GM23338 (cell line): ENCODE data around the gene PPME1. TPM values are rescaled to one million over a fixed set of nuclear protein-coding genes. Genes with fewer than 3 reads are reported as not detected.

Experiments used
- ATAC-seq: fragments of 200-7000 bp; cut with Tn5 transposase; 3 replicates; pipeline ENCODE4 v1.9.1; 2020
- DNase-seq: peaks from one replicate; pipeline ENCODE4 v3.0.0-alpha.2; 2015; ENCODE audit warnings: low spot score
- H2AFZ ChIP-seq: fragments of 200-600 bp; sonication (generic); 2 replicates; pipeline ENCODE4 v1.8.0; 2016; ENCODE audit warnings: antibody characterized with exemption, mild to moderate bottlenecking, moderate library complexity
- H3F3A ChIP-seq: fragments of 200-600 bp; sonication (generic); replicated peaks from 2 replicates; pipeline ENCODE4 v1.8.0; 2017; ENCODE audit warnings: antibody characterized with exemption, mixed run types, low read depth
- H3K27ac ChIP-seq: fragments of 200-600 bp; sonication (generic); 2 replicates; pipeline ENCODE4 v1.6.1; 2016; ENCODE audit warnings: low read depth
- H3K27me3 ChIP-seq: fragments of 200-600 bp; sonication (generic); 2 replicates; pipeline ENCODE4 v1.8.0; 2016; ENCODE audit warnings: mild to moderate bottlenecking, mixed run types, moderate library complexity; ENCODE audit not compliant: insufficient read depth
- H3K36me3 ChIP-seq: fragments of 200-600 bp; sonication (generic); 2 replicates; pipeline ENCODE4 v1.8.0; 2016; ENCODE audit warnings: mild to moderate bottlenecking; ENCODE audit not compliant: insufficient read depth
- H3K4me1 ChIP-seq: fragments of 200-600 bp; sonication (generic); 2 replicates; pipeline ENCODE4 v1.8.0; 2016; ENCODE audit warnings: mild to moderate bottlenecking, moderate library complexity; ENCODE audit not compliant: insufficient read depth
- H3K4me2 ChIP-seq: fragments of 200-600 bp; sonication (generic); 2 replicates; pipeline ENCODE4 v1.7.1; 2017; ENCODE audit warnings: mixed run types
- H3K4me3 ChIP-seq: fragments of 200-600 bp; sonication (generic); 2 replicates; pipeline ENCODE4 v1.6.1; 2016; ENCODE audit warnings: mixed run types
- H3K79me2 ChIP-seq: fragments of 200-600 bp; sonication (generic); replicated peaks from 2 replicates; pipeline ENCODE4 v1.8.0; 2017; ENCODE audit warnings: mild to moderate bottlenecking; ENCODE audit not compliant: insufficient read depth
- H3K9me2 ChIP-seq: fragments of 200-600 bp; sonication (generic); 2 replicates; pipeline ENCODE4 v1.8.0; 2017; ENCODE audit not compliant: insufficient read depth
- H4K20me1 ChIP-seq: fragments of 200-600 bp; sonication (generic); replicated peaks from 2 replicates; pipeline ENCODE4 v1.8.0; 2017; ENCODE audit warnings: mild to moderate bottlenecking; ENCODE audit not compliant: insufficient read depth
- H3K27ac Mint-ChIP-seq: 2 replicates; pipeline ENCODE4 v1.8.0; 2020; ENCODE audit warnings: inconsistent platforms, mild to moderate bottlenecking, moderate library complexity, mixed read lengths
- H3K27me3 Mint-ChIP-seq: 3 replicates; pipeline ENCODE4 v1.8.0; 2022; ENCODE audit warnings: low read depth, mild to moderate bottlenecking, moderate library complexity, mixed read lengths, inconsistent platforms; ENCODE audit not compliant: insufficient read depth, poor library complexity
- H3K36me3 Mint-ChIP-seq: 3 replicates; pipeline ENCODE4 v1.8.0; 2021; ENCODE audit warnings: low read depth, mild to moderate bottlenecking, inconsistent platforms, moderate library complexity, mixed read lengths
- H3K4me1 Mint-ChIP-seq: 3 replicates; pipeline ENCODE4 v1.8.0; 2020; ENCODE audit warnings: mild to moderate bottlenecking, inconsistent platforms, mixed read lengths
- H3K4me3 Mint-ChIP-seq: 3 replicates; pipeline ENCODE4 v1.8.0; 2021; ENCODE audit warnings: moderate library complexity, mild to moderate bottlenecking, inconsistent platforms, mixed read lengths
- H3K9me3 Mint-ChIP-seq: 3 replicates; pipeline ENCODE4 v1.8.0; 2020; ENCODE audit warnings: moderate library complexity, mild to moderate bottlenecking, inconsistent platforms, mixed read lengths
- CREB1 ChIP-seq: fragments of 250-450 bp; sonication (Bioruptor Pico); IDR thresholded peaks from 2 replicates; pipeline ENCODE4 v1.5.0; 2020; ENCODE audit warnings: low read depth, mild to moderate bottlenecking, moderate library complexity
- ETS1 ChIP-seq: IDR thresholded peaks from 2 replicates; pipeline ENCODE4 v1.6.1; 2016; ENCODE audit warnings: antibody characterized with exemption
- EZH2 ChIP-seq: fragments of 200-600 bp; sonication (generic); IDR thresholded peaks from one replicate; pipeline ENCODE4 v1.8.0; 2017; ENCODE audit warnings: antibody characterized with exemption, mild to moderate bottlenecking, low read depth; ENCODE audit not compliant: unreplicated experiment
- EZH2phosphoT487 ChIP-seq: fragments of 200-600 bp; sonication (generic); IDR thresholded peaks from one replicate; pipeline ENCODE4 v1.8.1; 2018; ENCODE audit warnings: antibody characterized with exemption; ENCODE audit not compliant: unreplicated experiment
- JUNB ChIP-seq: IDR thresholded peaks from one replicate; pipeline ENCODE4 v1.6.1; 2016; ENCODE audit warnings: antibody characterized with exemption; ENCODE audit not compliant: unreplicated experiment
- STAT1 ChIP-seq: IDR thresholded peaks from one replicate; pipeline ENCODE4 v1.6.1; 2016; ENCODE audit warnings: antibody characterized with exemption; ENCODE audit not compliant: unreplicated experiment
- ZNF331 ChIP-seq: fragments of 250-450 bp; sonication (Bioruptor Pico); IDR thresholded peaks from 2 replicates; pipeline ENCODE4 v1.5.0; 2020; ENCODE audit warnings: low read depth, mild to moderate bottlenecking, moderate library complexity
- ZNF462 ChIP-seq: fragments of 250-450 bp; sonication (Bioruptor Pico); IDR thresholded peaks from 2 replicates; pipeline ENCODE4 v1.5.0; 2020; ENCODE audit warnings: mild to moderate bottlenecking, moderate library complexity
- polyA plus RNA-seq: library from polyadenylated mRNA; unstranded; fragments of >200 nt; fragmentation: Nextera tagmentation; extraction: Ambion mirVana; gene quantifications from 2 replicates; pipeline ENCODE4 v1.2.1, GENCODE V29; 2016
- total RNA-seq: library from RNA; depleted of rRNA; stranded (reverse); fragments of >200 nt; shearing (Covaris generic); gene quantifications from 2 replicates; pipeline ENCODE4 v1.2.3, GENCODE V29; 2014

Gene PPME1
- total and polyA plus RNA-seq, 2 experiments from 2014 or later, result 32.1 to 37.2 TPM

GRCh38 chr11:74278103-74278502 lies 107.0 kb downstream of the PPME1 start:
- H4K20me1 ChIP-seq, result no peaks in the 10 kb centered on the region
- H3K4me3 Mint-ChIP-seq, result no peak overlapping the region

GRCh38 chr11:74278721-74279161 lies 107.7 kb downstream of the PPME1 start:
- no peak overlapping the region for H3K4me2 ChIP-seq
- Mint-ChIP-seq H3K4me1 (no peaks in the 10 kb centered on the region), H3K9me3 (no peaks in the 10 kb centered on the region), H3K36me3 (no peaks in the 10 kb centered on the region), H3K27ac (no peak overlapping the region), H3K27me3 (no peaks in the 10 kb centered on the region), H3K4me3 (no peak overlapping the region)
- H3K9me2 ChIP-seq, result no peaks in the 10 kb centered on the region
- H3K36me3 ChIP-seq, result no peaks in the 10 kb centered on the region
- H4K20me1 ChIP-seq, result no peaks in the 10 kb centered on the region
- H3K79me2 ChIP-seq, result no peaks in the 10 kb centered on the region
- H3F3A ChIP-seq, result no peaks in the 10 kb centered on the region
- no peak for ATAC-seq
- TF ChIP-seq EZH2phosphoT487, result no peak
- no peak overlapping the region for H3K27ac ChIP-seq
- no peak overlapping the region for H3K4me3 ChIP-seq
- no peak for DNase-seq
- H3K4me1 ChIP-seq, result no peaks in the 10 kb centered on the region
- H2AFZ ChIP-seq, result no peak overlapping the region
- H3K27me3 ChIP-seq, result no peaks in the 10 kb centered on the region

More at GRCh38 chr11:74278103-74278502, 107.0 kb downstream of the PPME1 start:
- ATAC-seq (no peak), DNase-seq (no peak)
- H3K27me3 ChIP-seq, result no peaks in the 10 kb centered on the region
- H3K36me3 Mint-ChIP-seq, result no peaks in the 10 kb centered on the region
- no peaks in the 10 kb centered on the region for H3K4me1 ChIP-seq
- H3K4me1 Mint-ChIP-seq, result no peaks in the 10 kb centered on the region
- no peaks in the 10 kb centered on the region for H3K9me3 Mint-ChIP-seq
- no peaks in the 10 kb centered on the region for H3K36me3 ChIP-seq
- H3K9me2 ChIP-seq, result no peaks in the 10 kb centered on the region
- no peak overlapping the region for H3K4me3 ChIP-seq
- H3K27me3 Mint-ChIP-seq, result no peaks in the 10 kb centered on the region
- no peak overlapping the region for H3K27ac ChIP-seq
- no peaks in the 10 kb centered on the region for H3F3A ChIP-seq
- no peak for TF ChIP-seq ETS1
- no peak for TF ChIP-seq ZNF331 (CRISPR knock-in tag)
- TF ChIP-seq CREB1 (CRISPR knock-in tag), result no peak
- no peak overlapping the region for H2AFZ ChIP-seq
- no peaks in the 10 kb centered on the region for H3K79me2 ChIP-seq
- no peak overlapping the region for H3K27ac Mint-ChIP-seq
- no peak overlapping the region for H3K4me2 ChIP-seq

GRCh38 chr11:74279256-74279655 lies 108.2 kb downstream of the PPME1 start:
- no peak for ATAC-seq
- Mint-ChIP-seq H3K4me3 (no peak overlapping the region), H3K9me3 (no peaks in the 10 kb centered on the region), H3K4me1 (no peaks in the 10 kb centered on the region), H3K27me3 (no peaks in the 10 kb centered on the region), H3K27ac (no peak overlapping the region), H3K36me3 (no peaks in the 10 kb centered on the region)
- Histone ChIP-seq H3K27ac (no peak overlapping the region), H3K4me2 (no peak overlapping the region), H3K4me3 (no peak overlapping the region), H3K4me1 (no peaks in the 10 kb centered on the region), H3F3A (no peaks in the 10 kb centered on the region), H3K9me2 (no peaks in the 10 kb centered on the region), H3K36me3 (no peaks in the 10 kb centered on the region), H3K27me3 (no peaks in the 10 kb centered on the region), H3K79me2 (no peaks in the 10 kb centered on the region), H4K20me1 (no peaks in the 10 kb centered on the region), H2AFZ (no peak overlapping the region)
- no peak for DNase-seq
- no peak for TF ChIP-seq STAT1
- no peak for TF ChIP-seq JUNB
- no peak for TF ChIP-seq ZNF462 (CRISPR knock-in tag)
- no peak for TF ChIP-seq EZH2
- TF ChIP-seq ETS1, result no peak
